Fibroblast of mammary gland (primary cell): ENCODE data around the gene IGFL2.

Experiments used
- DNase-seq: peaks from one replicate; pipeline ENCODE4 v3.0.0-alpha.2; 2010; ENCODE audit warnings: low read depth
- H3K4me3 ChIP-seq: 2 replicates; pipeline ENCODE4 v1.5.1; 2011; ENCODE audit warnings: low read depth, mild to moderate bottlenecking, low read length, moderate library complexity; ENCODE audit not compliant: control insufficient read depth
- CTCF ChIP-seq: conservative IDR thresholded peaks from 2 replicates; pipeline ENCODE4 v1.5.1; 2011; ENCODE audit warnings: low read depth, low read length, inconsistent platforms; ENCODE audit not compliant: control insufficient read depth, insufficient read depth

Gene IGFL2

GRCh38 chr19:46137915-46138473 is 10.0 kb upstream of the IGFL2 start:
- DNase-seq = no peak
- TF ChIP-seq CTCF = no peak
- no peak overlapping the region for H3K4me3 ChIP-seq

GRCh38 chr19:46141421-46141820 is 6.6 kb upstream of the IGFL2 start:
- no peak for TF ChIP-seq CTCF
- no peak for DNase-seq

GRCh38 chr19:46142294-46142693 is 5.7 kb upstream of the IGFL2 start:
- H3K4me3 ChIP-seq = no peak overlapping the region
- TF ChIP-seq CTCF = no peak
- DNase-seq = no peak

More at GRCh38 chr19:46141421-46141820, 6.6 kb upstream of the IGFL2 start:
- no peak overlapping the region for H3K4me3 ChIP-seq

- no peak for TF ChIP-seq CTCF
- H3K4me3 ChIP-seq = no peak overlapping the region
- no peak for DNase-seq
Observed at GRCh38 chr19:46144756-46145155, 3.3 kb upstream of the IGFL2 start.

GRCh38 chr19:46147166-46147740 is 785 bp upstream of the IGFL2 start:
- H3K4me3 ChIP-seq = no peak overlapping the region
- DNase-seq = no peak
- no peak for TF ChIP-seq CTCF

- no peak overlapping the region for H3K4me3 ChIP-seq
- no peak for DNase-seq
- TF ChIP-seq CTCF = no peak
Observed at GRCh38 chr19:46150606-46151005, 2.6 kb downstream of the IGFL2 start.
